ENCODE results near the gene RBM19.
"Not testable (repeated sequence)": the region's sequence is repeated elsewhere in the genome, so short reads cannot be mapped to it uniquely, and the experiment has no call there.

RBM19 gene, protein sequence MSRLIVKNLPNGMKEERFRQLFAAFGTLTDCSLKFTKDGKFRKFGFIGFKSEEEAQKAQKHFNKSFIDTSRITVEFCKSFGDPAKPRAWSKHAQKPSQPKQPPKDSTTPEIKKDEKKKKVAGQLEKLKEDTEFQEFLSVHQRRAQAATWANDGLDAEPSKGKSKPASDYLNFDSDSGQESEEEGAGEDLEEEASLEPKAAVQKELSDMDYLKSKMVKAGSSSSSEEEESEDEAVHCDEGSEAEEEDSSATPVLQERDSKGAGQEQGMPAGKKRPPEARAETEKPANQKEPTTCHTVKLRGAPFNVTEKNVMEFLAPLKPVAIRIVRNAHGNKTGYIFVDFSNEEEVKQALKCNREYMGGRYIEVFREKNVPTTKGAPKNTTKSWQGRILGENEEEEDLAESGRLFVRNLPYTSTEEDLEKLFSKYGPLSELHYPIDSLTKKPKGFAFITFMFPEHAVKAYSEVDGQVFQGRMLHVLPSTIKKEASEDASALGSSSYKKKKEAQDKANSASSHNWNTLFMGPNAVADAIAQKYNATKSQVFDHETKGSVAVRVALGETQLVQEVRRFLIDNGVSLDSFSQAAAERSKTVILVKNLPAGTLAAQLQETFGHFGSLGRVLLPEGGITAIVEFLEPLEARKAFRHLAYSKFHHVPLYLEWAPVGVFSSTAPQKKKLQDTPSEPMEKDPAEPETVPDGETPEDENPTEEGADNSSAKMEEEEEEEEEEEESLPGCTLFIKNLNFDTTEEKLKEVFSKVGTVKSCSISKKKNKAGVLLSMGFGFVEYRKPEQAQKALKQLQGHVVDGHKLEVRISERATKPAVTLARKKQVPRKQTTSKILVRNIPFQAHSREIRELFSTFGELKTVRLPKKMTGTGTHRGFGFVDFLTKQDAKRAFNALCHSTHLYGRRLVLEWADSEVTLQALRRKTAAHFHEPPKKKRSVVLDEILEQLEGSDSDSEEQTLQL

DNA sequence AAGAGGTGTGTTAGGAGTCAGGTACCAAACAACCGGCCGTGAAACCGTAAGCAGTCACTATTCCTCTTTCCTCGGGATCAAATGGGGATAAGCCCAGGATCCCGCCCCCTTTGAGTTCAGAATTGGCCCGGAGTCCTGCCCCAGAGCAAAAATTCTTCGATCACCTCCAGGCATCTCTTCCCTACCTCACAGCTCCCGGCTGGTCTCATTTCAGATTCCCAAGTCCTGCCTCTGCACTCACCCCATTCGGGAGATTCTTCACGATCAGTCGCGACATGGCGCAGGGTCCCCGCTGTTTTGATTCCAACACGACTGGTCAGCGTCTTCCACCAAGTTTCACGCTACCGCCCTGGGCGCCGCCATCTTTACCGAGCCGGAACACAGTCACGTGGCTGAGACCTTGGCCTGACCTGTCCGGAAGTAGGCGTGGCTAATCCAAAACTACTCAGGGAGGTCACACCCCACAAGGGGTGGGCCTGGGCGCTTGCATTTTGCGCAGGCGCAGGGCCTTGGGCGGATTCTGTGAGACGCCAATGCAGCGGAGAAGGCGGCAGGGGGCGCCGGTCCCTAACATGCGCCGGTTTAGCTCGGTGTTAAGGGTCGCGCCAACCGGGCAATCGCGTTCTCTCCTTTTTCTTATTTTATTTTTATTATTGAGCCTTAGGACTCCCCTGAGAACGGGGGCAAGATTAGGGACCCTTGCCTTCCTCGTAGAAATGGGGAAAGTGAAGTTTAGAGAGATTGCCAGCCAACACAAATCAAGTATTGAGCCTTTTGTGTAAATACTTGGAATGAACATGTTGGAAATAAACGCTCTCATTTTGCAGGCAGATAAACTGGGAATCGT lies at the start of gene RBM19:
RBM19 (minus strand) TSS at position 375 of the 847 bp plus-strand sequence; CDS start at position 277, 98 bp downstream.
- peak; percentile 99 for DNase-seq

DNA sequence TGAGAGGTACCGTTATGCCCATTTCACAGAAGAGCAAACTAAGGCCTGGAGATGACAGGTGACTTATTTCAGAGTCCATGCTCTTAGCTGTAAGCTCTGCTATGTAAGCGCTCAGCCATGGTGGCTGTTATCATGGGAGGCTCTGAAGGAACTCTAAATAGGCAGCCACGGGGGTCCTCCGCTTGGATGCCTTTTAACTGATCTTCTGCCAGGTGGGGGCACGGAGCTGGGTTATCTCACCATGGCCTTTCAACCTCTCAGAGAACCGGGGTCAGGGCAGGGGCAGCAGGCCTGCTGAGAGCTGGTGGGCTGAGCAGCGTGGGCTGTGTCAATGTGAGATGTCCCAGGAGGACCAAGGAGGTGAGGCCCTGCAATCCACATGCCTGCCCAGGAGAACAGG lies 49.7 kb upstream of the RBM19 start:
- no peak for DNase-seq

DNA sequence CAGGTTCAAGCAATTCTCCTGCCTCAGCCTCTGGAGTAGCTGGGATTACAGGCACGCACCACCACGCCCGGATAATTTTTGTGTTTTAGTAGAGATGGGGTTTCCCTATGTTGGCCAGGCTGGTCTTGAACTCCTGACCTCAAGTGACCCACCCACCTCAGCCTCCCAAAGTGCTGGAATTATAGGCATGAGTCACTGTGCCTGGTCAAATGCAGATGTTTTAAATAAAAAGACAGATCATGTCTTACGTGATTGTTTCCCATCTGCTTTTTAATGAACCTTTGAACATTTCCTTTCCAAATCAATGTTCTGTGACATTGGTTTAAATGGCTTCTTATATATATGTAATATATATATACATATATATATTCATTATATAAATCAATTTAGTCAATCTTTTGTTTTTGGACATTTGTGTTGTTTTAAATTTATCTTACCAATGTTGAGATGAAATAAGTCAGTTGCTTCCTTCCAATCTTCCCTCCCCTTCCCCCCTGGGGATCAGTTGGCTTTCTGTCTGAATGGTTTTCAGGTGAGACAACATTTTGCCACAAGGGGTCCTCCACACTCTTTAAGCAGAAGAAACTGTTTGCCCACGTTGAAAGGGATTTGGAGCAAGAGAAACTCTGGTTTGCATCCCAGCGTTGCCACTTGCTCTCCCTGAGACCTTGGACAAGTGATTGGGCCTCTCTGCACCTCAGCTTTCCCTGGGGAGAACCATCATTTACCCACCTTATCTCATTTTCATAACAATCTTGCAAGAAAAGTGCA lies 47.6 kb upstream of the RBM19 start:
- peak; percentile 95 for DNase-seq

DNA sequence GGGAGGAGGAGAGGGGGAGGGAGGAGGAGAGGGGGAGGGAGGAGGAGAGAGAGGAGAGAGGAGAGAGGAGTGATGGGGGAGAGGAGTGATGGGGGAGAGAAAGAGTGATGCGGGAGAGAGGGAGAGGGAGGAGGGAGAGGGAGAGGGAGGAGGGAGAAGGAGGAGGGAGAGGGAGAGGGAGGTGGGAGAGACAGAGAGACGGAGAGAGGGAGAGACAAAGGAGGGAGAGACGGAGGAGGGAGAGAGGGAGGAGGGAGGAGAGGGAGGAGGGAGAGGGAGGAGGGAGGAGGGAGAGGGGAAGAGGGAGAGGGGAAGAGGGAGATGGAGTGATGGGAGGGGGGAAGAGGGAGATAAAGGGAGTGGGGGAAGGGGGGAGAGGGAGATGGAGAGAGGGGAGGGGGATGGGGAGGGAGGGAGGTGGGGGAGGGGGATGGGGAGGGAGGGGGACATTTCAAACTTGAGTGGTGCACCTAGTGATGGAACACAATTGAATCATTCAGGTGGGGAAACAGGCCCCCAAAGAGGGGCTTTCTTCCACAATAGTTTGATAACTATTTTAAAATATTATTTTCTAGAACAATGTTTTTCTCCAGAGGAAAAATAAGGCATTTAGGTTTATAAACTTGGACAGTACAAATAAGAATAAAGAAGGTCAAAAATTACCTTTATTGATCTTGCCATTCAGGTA lies 46.8 kb upstream of the RBM19 start:
- peak; percentile 61 for DNase-seq

DNA sequence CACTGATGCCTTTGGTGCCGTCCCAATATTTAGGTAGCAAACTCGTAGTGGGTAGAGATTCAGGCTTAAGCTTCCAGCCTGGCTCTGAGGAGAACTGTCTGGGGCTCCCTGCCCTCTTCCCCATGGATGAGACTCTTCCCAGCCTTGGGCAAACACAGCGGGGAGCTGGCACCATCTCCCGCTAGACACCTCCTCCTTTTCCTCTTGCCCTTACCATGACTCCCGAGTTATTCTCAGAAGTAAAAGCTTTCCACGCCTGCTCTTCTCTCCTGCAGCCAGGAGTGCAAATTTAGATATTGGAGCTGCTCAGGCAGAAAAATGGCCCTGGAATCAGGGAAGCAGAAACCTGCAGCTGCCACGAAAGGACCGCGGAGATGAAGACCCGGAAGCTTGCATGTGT lies 45.6 kb upstream of the RBM19 start:
- DNase-seq: peak; percentile 79

DNA sequence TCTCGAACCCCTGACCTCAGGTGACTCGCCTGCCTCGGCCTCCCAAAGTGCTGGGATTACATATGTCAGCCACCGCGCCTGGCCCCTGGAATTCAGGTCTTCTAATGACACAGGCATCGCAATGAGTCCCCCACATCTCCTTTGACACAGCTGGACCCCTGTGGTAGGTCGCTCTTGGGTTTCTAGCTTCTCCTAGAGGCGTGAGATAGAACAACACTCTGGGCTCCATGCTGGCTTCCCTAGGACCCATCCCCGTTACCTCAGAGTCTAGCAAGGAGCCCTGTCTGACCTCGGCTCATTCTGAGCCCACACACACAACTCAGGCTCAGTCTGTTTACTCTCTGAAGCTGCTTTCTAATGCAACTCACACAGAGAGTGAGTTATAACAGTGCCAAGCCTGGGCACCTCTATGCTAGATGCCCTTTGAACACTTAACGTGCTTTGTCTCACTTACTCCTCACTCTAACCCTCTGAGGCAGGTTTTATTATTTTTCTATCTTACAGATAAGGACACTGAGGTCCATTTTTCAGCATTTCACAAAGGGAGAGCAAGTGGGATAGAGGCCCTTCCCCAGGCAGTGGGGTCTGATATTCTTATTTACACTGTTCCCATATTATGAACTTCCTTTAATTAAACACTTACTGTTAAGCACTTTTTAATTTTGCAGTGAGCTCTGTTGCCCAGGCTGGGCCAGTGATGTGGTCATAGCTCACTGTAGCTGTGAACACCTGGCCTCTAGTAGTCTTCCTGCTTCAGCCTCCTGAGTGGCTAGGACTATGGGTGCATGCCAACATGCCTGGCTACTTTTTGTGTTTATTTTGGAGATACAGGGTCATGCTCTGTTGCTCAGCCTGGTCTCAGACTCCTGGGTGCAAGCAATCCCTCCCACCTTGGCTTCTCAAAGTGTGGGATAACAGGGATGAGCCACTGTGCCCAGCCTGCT lies 40.6 kb upstream of the RBM19 start:
- DNase-seq: peak; percentile 12

DNA sequence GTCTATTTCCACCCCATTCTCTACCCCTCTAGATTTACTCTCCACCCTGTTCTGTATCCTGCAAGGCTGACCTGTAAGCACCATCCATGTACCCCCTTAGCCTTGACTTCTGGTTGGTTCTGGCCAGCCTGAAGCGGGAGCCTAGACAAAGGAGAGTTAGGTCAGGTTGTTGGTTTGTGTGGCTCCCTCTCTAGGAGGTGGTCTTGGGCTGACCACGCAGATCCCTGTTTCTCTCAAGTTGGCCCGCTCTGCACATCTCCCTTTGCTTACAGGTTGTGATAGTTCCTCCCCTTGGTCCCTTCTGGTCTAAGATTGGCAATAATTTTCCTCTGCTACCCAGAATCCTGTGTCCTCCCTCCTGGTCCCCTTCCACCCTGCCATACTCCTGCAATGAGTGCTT lies 38.3 kb upstream of the RBM19 start:
- no peak for DNase-seq

DNA sequence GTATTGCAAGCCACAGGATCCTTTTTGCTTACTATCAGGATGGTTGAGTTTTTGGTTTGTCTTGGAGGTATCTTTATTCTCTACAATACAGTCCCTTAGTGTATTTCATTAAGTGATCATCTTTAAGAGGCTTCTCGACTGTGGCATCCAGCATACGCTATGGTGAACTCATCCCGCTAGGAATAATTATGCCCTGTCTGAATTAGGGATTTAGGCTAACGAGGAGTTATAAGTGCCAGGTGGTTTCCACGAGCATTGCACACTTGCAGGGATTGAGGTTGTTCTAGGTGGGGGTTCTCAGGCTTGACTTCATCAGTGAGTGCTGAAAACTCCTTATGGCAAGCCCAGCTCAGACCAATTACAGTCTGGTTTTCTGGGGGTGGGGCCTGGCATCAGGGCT lies 37.2 kb upstream of the RBM19 start:
- peak; percentile 27 for DNase-seq

DNA sequence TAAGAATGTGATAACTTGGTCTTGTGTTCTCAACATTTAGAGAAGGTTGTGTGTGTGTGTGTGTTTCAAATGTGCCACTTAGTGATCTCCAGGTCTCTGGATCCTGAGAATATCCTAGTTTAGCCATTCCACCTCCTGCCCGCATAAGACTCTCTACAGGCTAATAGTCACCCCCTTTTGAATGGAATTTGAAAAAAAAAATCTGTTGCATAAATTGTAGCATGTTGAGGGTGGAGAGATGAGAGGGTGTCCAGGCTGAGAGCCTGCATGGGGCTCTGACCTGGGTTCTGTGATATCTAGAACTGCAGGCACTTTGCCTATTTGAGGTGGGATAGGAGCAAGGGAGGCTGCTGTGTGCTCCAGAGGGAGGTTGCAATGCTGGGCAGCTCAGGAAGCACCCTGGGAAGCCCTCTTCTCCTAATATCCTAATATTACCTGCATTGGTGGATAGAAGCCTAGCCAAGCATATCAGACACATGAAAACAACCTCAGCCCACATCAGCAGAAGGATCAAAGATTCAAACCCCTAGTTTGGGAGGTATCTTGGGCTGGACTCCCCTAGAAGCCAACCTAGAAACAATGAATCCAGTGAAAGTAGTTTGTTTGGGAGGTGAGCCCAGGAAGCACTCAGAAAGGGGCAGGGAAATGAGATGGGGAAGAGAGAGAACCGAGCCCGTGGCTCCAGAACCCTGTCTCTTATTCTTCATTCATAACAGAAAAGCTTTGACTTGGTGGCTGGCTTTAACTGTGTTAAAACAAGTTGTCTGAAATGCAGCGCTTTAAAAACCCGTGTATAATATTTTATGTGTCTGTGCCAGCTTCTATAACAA lies 35.6 kb upstream of the RBM19 start:
- DNase-seq: no peak

DNA sequence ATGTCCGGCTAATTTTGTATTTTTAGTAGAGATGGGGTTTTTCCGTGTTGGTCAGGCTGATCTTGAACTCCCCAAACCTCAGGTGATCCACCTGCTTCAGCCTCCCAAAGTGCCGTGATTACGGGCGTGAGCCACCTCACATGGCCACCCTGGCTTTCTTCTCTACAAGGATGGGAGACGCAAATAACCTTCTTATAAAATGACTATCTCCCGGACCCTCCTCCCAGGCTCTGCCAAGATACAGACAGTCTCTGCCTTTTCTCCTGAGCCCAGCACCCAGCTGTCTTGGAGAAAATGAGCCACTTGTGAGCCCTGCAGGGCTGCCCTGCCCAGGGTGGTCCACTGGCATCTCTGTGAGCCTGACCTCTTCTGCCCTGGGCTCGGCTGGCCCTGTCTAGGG lies 34.7 kb upstream of the RBM19 start:
- DNase-seq: no peak

DNA sequence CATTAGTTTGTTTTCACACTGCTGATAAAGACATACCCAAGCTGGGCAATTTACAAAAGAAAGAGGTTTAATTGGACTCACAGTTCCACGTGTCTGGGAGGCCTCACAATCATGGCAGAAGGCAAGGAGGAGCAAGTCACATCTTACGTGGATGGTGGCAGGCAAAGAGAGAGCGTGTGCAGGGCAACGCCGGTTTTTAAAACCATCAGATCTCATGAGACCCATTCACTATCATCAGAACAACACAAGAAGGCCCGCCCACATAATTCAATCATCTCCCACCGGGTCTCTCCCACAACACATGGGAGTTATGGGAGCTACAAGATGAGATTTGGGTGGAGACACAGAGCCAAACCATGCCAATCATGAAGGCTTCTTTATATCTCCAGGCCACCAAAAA lies 34.1 kb upstream of the RBM19 start:
- not testable (repeated sequence) for DNase-seq

DNA sequence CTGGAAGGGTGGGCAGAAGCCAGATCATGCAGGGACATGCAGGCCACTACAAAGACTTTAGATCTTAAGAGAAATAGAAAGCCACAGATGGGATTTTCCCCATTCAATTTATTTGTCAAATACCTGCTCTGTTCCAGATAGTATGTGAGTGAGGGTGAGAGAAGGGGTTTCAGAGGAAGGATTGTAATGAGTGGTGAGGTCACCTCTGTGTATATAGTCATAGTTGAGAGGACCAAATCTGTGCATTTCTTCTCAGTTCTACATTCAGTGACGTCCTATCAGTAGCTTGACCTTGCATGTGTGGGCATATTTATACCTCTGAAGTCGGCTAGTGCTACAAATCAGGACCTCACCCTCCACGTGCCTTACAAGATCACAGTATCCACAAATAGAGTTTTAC lies 31.2 kb upstream of the RBM19 start:
- DNase-seq: peak; percentile 34

DNA sequence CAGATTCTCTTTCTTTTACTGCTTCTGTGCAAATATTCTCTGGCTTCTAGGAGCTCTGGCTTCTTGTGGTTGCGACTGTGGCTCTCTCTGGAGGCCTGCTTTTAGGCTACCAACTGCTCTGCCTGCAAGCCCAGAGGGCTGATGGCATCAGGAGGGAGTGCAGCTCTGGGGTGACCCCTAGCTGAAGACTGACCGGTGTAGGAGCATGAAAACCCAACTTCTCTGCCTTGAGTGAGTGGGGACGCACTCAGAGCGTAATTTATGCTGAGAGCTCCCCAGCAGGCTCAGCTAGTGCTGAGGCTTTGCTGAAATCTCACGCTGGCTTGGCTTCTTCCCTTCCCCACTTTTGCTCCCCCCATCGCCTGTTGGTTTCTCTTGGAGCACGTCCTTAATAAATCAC lies 29.9 kb upstream of the RBM19 start:
- no peak for DNase-seq

DNA sequence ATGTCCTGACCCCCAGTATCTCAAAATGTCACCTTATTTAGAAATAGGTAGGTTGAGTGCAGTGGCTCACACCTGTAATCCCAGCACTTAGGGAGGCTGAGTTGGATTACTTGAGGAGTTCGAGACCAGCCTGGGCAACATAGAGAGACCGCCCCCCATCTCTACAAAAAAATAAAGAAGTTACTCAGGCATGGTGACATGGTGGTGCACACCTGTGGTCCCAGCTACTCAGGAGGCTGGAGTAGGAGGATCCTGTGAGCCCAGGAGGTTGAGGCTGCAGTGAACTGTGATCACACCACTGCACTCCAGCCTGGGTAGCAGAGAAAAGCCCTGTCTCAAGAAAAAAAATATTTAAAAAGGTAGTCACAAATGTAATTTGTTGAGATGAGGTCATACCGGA lies 27.9 kb upstream of the RBM19 start:
- no peak for DNase-seq

DNA sequence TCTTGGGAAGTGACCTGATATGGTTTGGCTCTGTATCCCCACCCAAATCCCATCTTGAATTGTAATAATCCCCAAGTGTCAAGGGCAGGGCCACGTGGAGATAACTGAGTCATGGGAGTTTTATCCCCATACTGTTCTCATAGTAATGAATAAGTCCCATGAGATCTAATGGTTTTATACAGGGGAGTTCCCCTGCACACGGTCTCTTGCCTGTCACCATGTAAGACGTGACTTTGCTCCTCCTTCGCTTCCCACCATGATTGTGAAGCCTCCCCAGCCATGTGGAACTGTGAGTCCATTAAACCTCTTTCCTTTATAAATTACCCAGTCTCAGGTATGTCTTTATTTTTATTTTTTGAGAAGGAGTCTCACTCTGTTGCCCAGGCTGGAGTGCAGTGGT lies 26.6 kb upstream of the RBM19 start:
- not testable (repeated sequence) for DNase-seq

DNA sequence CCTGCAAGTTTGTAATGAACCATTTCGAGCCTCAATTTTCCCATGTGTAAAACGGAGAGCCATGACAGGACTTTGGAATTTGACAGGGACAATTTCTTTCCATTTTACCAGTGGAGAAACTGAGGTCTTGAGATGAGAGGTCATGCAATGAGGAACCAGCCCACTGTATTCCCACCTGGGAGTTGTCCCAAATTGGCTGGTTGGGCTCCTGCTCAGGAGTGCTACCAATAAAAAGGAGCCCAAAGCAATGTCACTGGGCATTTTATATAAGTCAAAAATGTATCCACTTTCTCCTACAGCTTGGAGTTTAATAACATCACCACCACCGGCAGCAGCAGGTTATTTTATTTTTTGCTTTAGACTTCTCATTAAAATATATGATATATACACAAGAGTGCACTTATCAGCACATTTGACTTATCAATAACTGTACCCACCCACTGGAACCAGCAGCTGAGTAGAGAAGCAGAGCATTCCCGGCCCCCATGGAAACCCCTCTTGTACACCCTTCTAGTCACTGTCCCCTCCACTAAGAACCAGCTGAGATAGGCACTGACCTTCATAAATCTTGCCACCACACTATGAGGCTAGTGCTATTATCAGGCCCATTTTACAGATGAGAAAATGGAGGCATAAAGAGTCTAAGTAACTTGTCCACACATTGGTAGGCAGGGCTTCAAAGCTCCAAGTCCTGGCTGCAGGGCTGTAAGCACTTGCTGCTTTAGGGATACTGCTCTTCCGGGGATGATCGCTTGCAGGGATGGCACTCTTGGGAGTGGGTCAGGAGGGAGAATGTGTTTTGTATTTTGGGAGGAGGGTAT lies 25.3 kb upstream of the RBM19 start:
- no peak for DNase-seq

DNA sequence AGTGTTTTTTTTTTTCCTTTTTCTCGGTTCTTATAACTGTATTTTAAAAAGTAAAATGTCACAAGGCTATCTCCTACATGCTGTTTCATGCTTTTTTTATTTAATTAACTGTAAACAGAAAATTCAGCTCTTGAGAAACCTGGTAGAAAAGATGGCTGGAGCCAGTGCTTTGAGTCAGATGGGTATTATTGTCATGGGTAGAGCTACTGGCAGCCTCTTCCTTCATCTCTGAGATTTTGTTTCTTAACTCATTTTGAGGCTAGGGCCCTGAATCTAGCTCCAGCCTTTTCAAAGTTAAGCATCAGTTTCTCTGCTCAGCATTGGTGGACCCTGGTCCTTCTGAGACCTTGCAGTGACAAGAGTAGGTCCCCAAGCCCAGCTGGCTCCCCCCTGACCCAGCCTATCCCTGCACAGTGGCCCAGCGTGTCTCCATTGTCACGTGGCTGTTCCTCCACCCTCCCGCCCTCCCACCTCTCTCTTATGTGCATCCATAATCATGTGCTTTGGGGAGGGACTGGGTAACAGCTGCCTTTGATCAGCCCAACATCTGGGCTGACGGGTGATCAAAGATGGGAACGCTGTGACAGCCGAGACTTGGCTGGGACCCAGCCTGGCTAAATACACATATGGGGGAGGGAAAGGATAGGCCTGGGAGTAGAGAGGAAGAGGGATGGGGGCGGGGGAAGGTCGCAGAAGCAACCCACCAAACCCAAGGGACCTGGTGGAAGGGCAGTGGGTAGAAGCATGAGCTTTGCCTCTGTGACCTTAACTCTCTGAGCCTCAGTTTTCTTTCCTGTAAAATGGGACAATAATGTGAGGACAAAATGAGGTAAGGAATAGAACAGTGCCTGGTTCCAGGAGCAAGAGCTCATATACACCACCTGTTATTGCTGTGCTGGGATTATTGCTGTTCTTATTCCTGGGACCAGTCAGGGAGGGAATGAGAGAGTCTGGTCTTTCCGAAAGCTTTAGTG lies 24.4 kb upstream of the RBM19 start:
- peak; percentile 83 for DNase-seq

All from NCI-H69 (cell line).